Mucosa of descending colon (tissue), 3 donors: ENCODE results near the gene PDE8B. TPM values are rescaled to one million over a fixed set of nuclear protein-coding genes. Genes with fewer than 3 reads are reported as not detected.

Experiments used
- ATAC-seq: fragments of 200-7000 bp; cut with Tn5 transposase; one replicate; pipeline ENCODE4 v1.9.1; 2020; ENCODE audit warnings: mild to moderate bottlenecking, moderate library complexity
- DNase-seq, 3 donors: peaks; one replicate each; pipeline ENCODE4 v3.0.0-alpha.2; 2020
- H3K36me3 ChIP-seq: fragments of 200-600 bp; one replicate; pipeline ENCODE4 v1.8.0; 2021; ENCODE audit warnings: low read depth, mild to moderate bottlenecking
- H3K4me1 ChIP-seq: fragments of 200-600 bp; one replicate; pipeline ENCODE4 v1.8.0; 2021; ENCODE audit warnings: low read depth, mild to moderate bottlenecking
- H3K4me3 ChIP-seq: fragments of 200-600 bp; one replicate; pipeline ENCODE4 v1.8.0; 2021; ENCODE audit warnings: mild to moderate bottlenecking
- H3K9me3 ChIP-seq: fragments of 200-600 bp; one replicate; pipeline ENCODE4 v1.8.0; 2021; ENCODE audit warnings: mild to moderate bottlenecking
- intact Hi-C, 2 donors: fragments of 100-400 bp; cut with DNase I in 1 of 2; cut with micrococcal nuclease in 1 of 2; formaldehyde crosslinking; loops; one replicate each; pipeline versions ENCODE4 v1.11.0 to v1.11.1; 2022; cut with DNase I, micrococcal nuclease
- total RNA-seq, 3 donors: library from RNA; stranded (reverse); fragmentation: NEBNext Ultra II Directional in 2 of 3; extraction: Animal tissue kit (Norgen Biotek cat#: 25700) in 2 of 3; gene quantifications; one replicate each; pipeline versions ENCODE4 v1.2.1 to v1.2.4, GENCODE V29; 2021 to 2023
- TF ChIP-seq, protein P1 (sequence below): fragments of 200-600 bp; IDR thresholded peaks from one replicate; pipeline ENCODE4 v1.8.0; 2022; ENCODE audit warnings: antibody characterized with exemption, mild to moderate bottlenecking
- donor health status: DM: no; HTN: no; CAD: no; lungs with moderate emphysema.
- donor health status: DM: no; HTN: no; CAD: no.
- donor health status: DM: no; HTN: yes; CAD: no.

PDE8B gene
- total RNA-seq, 3 donors from 2014 or later = 0.52 to 6.9 (median 0.70) TPM

DNA sequence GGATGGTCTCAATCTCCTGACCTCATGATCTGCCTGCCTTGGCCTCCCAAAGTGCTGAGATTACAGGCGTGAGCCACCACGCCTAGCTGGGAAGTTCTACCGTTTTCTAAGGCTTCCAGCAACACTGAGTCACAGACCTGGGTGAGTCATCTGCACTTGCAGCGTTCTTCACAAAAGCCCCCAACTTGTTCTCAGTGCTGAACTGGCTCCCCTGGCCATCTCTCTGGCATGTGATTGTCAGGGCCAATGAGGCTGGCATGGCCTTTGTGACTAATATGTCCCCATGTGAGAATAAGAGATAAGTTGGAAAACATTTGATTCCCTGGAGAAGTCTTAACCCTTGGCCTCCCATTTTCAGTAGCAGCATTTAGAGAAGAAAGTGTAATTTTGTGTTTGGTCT lies 157.3 kb downstream of the PDE8B start:
- ATAC-seq = no peak
- intact Hi-C loops = no loop called here
- Histone ChIP-seq H3K4me1 (no peaks in the 10 kb centered on the region), H3K4me3 (no peak overlapping the region), H3K9me3 (no peaks in the 10 kb centered on the region), H3K36me3 (no peaks in the 10 kb centered on the region)
- no peak for DNase-seq
- TF ChIP-seq, protein P1, sequence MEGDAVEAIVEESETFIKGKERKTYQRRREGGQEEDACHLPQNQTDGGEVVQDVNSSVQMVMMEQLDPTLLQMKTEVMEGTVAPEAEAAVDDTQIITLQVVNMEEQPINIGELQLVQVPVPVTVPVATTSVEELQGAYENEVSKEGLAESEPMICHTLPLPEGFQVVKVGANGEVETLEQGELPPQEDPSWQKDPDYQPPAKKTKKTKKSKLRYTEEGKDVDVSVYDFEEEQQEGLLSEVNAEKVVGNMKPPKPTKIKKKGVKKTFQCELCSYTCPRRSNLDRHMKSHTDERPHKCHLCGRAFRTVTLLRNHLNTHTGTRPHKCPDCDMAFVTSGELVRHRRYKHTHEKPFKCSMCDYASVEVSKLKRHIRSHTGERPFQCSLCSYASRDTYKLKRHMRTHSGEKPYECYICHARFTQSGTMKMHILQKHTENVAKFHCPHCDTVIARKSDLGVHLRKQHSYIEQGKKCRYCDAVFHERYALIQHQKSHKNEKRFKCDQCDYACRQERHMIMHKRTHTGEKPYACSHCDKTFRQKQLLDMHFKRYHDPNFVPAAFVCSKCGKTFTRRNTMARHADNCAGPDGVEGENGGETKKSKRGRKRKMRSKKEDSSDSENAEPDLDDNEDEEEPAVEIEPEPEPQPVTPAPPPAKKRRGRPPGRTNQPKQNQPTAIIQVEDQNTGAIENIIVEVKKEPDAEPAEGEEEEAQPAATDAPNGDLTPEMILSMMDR = no peak

DNA sequence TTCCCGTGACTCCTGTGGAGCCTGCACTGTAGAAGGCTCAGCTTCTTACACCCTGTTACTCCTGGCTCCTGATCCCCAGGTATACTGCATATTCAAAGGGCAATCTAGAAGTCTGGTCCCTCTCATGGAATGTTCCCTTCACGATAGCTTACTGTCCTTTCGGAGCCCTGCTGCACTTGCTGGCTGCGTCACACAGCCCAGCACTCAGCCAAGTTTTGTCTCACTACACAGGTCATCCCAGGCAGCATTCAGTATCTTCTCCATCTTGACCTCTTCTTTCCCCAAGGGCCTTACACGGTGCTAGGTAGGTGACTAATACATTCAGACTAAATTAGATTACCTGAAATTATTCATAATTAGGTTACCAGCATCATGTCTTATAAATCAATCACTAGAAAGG lies 157.9 kb downstream of the PDE8B start:
- Histone ChIP-seq H3K36me3 (no peaks in the 10 kb centered on the region), H3K4me3 (no peak overlapping the region), H3K9me3 (no peaks in the 10 kb centered on the region), H3K4me1 (no peaks in the 10 kb centered on the region)
- TF ChIP-seq, protein P1 = no peak
- no peak for DNase-seq
- ATAC-seq = no peak
- intact Hi-C loops = no loop called here

DNA sequence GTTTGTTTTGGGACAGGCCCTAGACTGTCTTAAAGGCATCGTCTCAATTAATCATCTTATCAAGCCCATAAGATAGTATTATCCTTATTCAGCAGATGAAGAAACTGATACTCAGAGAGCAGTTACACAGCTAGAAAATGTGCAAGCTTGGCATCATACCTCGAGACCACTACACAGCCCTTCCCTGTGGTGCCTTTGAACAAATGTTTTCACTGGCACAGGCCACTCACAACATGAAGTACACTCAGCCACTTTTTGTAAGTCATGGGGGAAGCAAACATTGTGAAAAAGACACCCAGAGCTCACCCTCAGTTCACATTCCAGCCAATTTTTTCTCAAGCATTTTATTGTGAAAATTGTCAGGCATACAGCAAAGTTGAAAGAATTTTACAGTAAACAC lies 159.1 kb downstream of the PDE8B start:
- TF ChIP-seq, protein P1 = no peak
- Histone ChIP-seq H3K4me3 (no peak overlapping the region), H3K4me1 (no peaks in the 10 kb centered on the region), H3K9me3 (no peaks in the 10 kb centered on the region), H3K36me3 (no peaks in the 10 kb centered on the region)
- DNase-seq (no peak), ATAC-seq (no peak)
- intact Hi-C loops = no loop called here

DNA sequence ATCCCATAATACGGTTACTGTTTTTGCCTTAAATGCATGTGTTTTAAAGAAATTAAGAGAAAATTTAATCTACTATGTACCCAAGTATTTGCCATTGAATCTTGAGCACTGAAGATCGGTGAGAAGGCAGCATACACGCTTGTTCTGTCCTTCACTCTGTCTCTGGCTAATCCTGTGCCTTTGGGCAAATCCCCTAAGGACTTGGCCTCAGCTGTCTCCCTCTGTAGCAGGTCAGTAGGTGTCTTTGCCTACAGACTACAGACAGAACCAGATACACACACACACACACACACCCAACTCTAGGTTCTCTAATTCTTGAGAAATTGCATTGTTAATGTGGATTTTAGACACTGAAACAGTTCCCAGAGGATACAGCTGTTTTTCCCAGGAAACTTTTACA lies 164.2 kb downstream of the PDE8B start:
- DNase-seq = no peak
- Histone ChIP-seq H3K4me3 (no peak overlapping the region), H3K4me1 (no peaks in the 10 kb centered on the region), H3K36me3 (no peaks in the 10 kb centered on the region), H3K9me3 (no peaks in the 10 kb centered on the region)
- TF ChIP-seq, protein P1 = no peak
- intact Hi-C loops = no loop called here
- ATAC-seq = no peak

DNA sequence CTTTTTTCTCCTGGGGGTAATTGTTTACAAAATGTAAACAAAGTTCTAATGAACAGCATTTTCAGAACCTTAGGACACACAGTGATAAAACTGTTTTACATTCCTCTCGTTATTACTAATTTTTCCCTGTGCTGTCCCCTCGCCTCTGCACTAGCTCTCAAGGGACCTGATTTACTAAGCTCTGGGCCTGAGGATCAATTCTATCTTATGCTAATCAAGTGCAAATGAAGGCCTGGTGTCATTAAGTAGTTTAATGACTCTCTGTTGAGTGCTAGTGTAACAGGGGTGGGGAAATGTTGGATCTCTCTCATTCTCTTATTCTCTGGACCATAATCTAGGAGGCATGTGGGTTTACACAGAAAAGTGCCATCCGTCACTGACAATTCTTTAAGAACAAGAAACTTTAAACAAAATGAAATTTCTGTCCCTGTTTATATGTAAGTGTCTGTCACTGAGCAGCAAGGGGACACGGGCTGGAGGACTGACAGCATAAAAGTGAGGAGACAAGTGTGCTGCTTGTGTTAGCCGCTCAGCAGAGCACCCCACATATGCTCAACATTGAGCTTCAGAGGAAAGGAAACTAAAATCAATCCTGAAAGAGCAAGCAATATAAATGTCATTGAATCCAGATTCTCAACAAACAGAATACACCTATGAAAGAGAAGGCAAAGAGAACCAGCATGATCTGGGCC lies 166.3 kb downstream of the PDE8B start:
- Histone ChIP-seq H3K4me3 (no peak overlapping the region), H3K9me3 (no peaks in the 10 kb centered on the region), H3K4me1 (no peaks in the 10 kb centered on the region), H3K36me3 (no peaks in the 10 kb centered on the region)
- no peak for ATAC-seq
- no peak for DNase-seq
- TF ChIP-seq, protein P1 = no peak
- intact Hi-C loops = no loop called here
